Upper lobe of left lung (tissue), 6 donors: ENCODE data around the gene SLC12A2. TPM values are rescaled to one million over a fixed set of nuclear protein-coding genes. Genes with fewer than 3 reads are reported as not detected.

Source experiments
- ATAC-seq, 2 donors: fragments of 200-7000 bp; cut with Tn5 transposase; one replicate each; pipeline ENCODE4 v1.9.1; 2022; ENCODE audit warnings: mild to moderate bottlenecking in 2 of 2, moderate library complexity in 2 of 2; ENCODE audit not compliant: low FRiP score in 2 of 2
- DNase-seq, 2 donors: peaks; one replicate each; pipeline ENCODE4 v3.0.0-alpha.2; 2019 to 2020
- H3K27ac ChIP-seq, 4 donors: fragments of 200-600 bp; sonication (generic); one replicate each; pipeline ENCODE4 v1.5.1; 2016 to 2019
- H3K27me3 ChIP-seq, 4 donors: fragments of 200-600 bp; sonication (generic); one replicate each; pipeline ENCODE4 v1.5.1; 2017 to 2019
- H3K36me3 ChIP-seq, 4 donors: fragments of 200-600 bp; sonication (generic); one replicate each; pipeline ENCODE4 v1.5.1; 2016 to 2019
- H3K4me1 ChIP-seq, 4 donors: fragments of 200-600 bp; sonication (generic); one replicate each; pipeline ENCODE4 v1.5.1; 2018 to 2019
- H3K4me3 ChIP-seq, 4 donors: fragments of 200-600 bp; sonication (generic); one replicate each; pipeline ENCODE4 v1.5.1; 2017 to 2019; ENCODE audit warnings: mild to moderate bottlenecking in 2 of 4, moderate library complexity in 1 of 4
- H3K9me3 ChIP-seq, 4 donors: fragments of 200-600 bp; sonication (generic); one replicate each; pipeline ENCODE4 v1.5.1; 2018 to 2019
- CTCF ChIP-seq, 6 experiments: fragments of 450-650 bp in 4 of 6; fragments of 200-600 bp in 2 of 6; sonication (generic) in 2 of 6; IDR thresholded peaks; one replicate each; pipeline ENCODE4 v1.5.1; 2016 to 2019; ENCODE audit warnings: antibody characterized with exemption in 6 of 6
- EP300 ChIP-seq, 4 donors: sonication (generic); formaldehyde crosslinking; IDR thresholded peaks; one replicate each; pipeline ENCODE4 v1.5.1; 2017; ENCODE audit warnings: antibody characterized with exemption in 4 of 4, control low read depth in 2 of 4
- POLR2A ChIP-seq, 4 donors: fragments of 450-650 bp; IDR thresholded peaks; one replicate each; pipeline ENCODE4 v1.5.1; 2016 to 2017; ENCODE audit warnings: antibody characterized with exemption in 4 of 4, mild to moderate bottlenecking in 2 of 4
- POLR2AphosphoS5 ChIP-seq, 2 donors: sonication (generic); formaldehyde crosslinking; IDR thresholded peaks; one replicate each; pipeline ENCODE4 v1.5.1; 2017; ENCODE audit warnings: antibody characterized with exemption in 2 of 2
- WGBS, 2 donors: methylation state at CpG; one replicate each; pipeline ENCODE4 v1.1.5; 2017 to 2018; 5-methylcytosine and 5-hydroxymethylcytosine counted together
- total RNA-seq, 6 donors: library from RNA; depleted of rRNA in 4 of 6; stranded (reverse); fragments of >200 nt in 4 of 6; gene quantifications; one replicate each; pipeline versions ENCODE4 v1.1.0 to v1.2.1, GENCODE V29; 2016 to 2021
- donor health status: DM: no; HTN: no; CAD: no; lungs with moderate emphysema.
- donor health status: DM: no; HTN: yes; CAD: no; lungs with severe emphysema.

Gene SLC12A2
- total RNA-seq, 6 donors from 2014 or later = 12.6 to 44.1 (median 28.0) TPM

DNA sequence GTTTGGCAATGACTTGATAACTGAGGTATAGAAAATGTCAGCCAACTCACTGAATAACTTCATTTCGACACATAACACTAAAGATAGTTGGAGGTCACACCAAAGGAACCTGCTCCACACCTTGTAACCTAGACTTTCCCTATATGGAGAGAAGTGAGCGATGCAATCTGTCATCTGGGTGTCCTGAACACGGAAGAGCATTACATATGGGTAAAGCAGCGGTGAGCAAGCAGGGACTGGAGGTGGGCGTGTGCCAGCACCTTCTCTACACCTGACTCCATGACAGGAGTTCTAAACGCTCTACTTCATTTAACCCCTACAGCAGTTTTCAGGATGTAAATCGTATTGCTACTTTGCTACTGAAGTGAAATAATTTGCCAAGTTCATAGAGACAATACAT lies 152.8 kb downstream of the SLC12A2 start:
- TF ChIP-seq CTCF (IDR thresholded peaks at IDR 0.05) (no peak), POLR2A (IDR thresholded peaks at IDR 0.05) (no peak), EP300 (IDR thresholded peaks at IDR 0.05) (no peak), POLR2AphosphoS5 (IDR thresholded peaks at IDR 0.05) (no peak)
- H3K4me1 ChIP-seq = no peaks in the 10 kb centered on the region
- no peaks in the 10 kb centered on the region for H3K27me3 ChIP-seq
- 83 to 87% methylated on average over 7 of the region's 7 CpGs for WGBS, 2 donors
- no peaks in the 10 kb centered on the region for H3K36me3 ChIP-seq
- no peaks in the 10 kb centered on the region for H3K9me3 ChIP-seq
- DNase-seq (no peak), ATAC-seq (no peak)
- no peak overlapping the region for H3K4me3 ChIP-seq
- H3K27ac ChIP-seq = no peak overlapping the region

DNA sequence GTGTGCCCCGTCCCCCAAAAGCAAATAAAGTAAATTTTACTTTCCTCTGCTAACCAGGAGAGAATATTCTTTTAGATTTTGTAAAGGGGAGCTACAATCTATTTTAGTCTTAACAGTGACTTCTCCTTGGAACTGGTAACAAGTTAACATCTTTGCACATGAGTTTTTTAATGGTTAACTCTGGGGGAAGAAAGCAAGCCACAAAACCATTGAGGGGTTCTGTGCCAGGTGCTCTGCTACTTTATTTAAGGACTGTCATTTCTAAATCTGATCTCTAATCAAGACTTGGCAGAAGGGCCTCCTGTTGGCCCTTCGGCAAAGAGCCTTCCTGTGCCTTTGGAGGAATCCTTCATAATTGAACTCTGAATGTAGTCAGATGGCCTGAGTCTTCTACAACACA lies 153.4 kb downstream of the SLC12A2 start:
- ATAC-seq (no peak), DNase-seq (no peak)
- TF ChIP-seq POLR2A (IDR thresholded peaks at IDR 0.05) (no peak), EP300 (IDR thresholded peaks at IDR 0.05) (no peak), CTCF (IDR thresholded peaks at IDR 0.05) (no peak), POLR2AphosphoS5 (IDR thresholded peaks at IDR 0.05) (no peak)
- Histone ChIP-seq H3K9me3 (no peaks in the 10 kb centered on the region), H3K27me3 (no peaks in the 10 kb centered on the region), H3K36me3 (no peaks in the 10 kb centered on the region), H3K4me1 (no peaks in the 10 kb centered on the region), H3K4me3 (no peak overlapping the region), H3K27ac (no peak overlapping the region)
- 72 to 86% methylated on average over 2 of the region's 2 CpGs for WGBS, 2 donors

GRCh38 chr5:128237546-128237945 lies 154.0 kb downstream of the SLC12A2 start:
- Histone ChIP-seq H3K27ac (no peak overlapping the region), H3K9me3 (no peaks in the 10 kb centered on the region), H3K36me3 (no peaks in the 10 kb centered on the region), H3K27me3 (no peaks in the 10 kb centered on the region), H3K4me3 (no peak overlapping the region), H3K4me1 (no peaks in the 10 kb centered on the region)
- 66 to 71% methylated on average over 8 of the region's 8 CpGs for WGBS, 2 donors
- no peak for TF ChIP-seq POLR2AphosphoS5 (IDR thresholded peaks at IDR 0.05)
- TF ChIP-seq CTCF (IDR thresholded peaks at IDR 0.05) = no peak
- TF ChIP-seq POLR2A (IDR thresholded peaks at IDR 0.05) = no peak
- no peak for TF ChIP-seq EP300 (IDR thresholded peaks at IDR 0.05)
- ATAC-seq (no peak), DNase-seq (no peak)
